HepG2 (cell line): ENCODE measurements around the gene FCAMR. TPM values are rescaled to one million over a fixed set of nuclear protein-coding genes. Genes with fewer than 3 reads are reported as not detected.

Experiments used
- AGO1 ChIP-seq: fragments of 200-400 bp; formaldehyde crosslinking; IDR thresholded peaks from 2 replicates; pipeline ENCODE4 v1.6.1; 2017; ENCODE audit warnings: mild to moderate bottlenecking, low read depth, low read length, moderate library complexity; ENCODE audit not compliant: poor library complexity, severe bottlenecking
- ATAD3A ChIP-seq: sonication (generic); formaldehyde crosslinking; IDR thresholded peaks from 2 replicates; pipeline ENCODE4 v1.4.0; 2020; ENCODE audit warnings: missing genetic modification reagents
- DDIT3 ChIP-seq: sonication (generic); formaldehyde crosslinking; IDR thresholded peaks from 2 replicates; pipeline ENCODE4 v1.4.0; 2020; ENCODE audit warnings: mild to moderate bottlenecking, missing genetic modification reagents
- DRAP1 ChIP-seq: IDR thresholded peaks from 2 replicates; pipeline ENCODE4 v1.6.1; 2016; ENCODE audit warnings: missing genetic modification reagents, missing compliant biosample characterization
- FOXA1 ChIP-seq, 2 experiments: fragments of 450-650 bp in 1 of 2; sonication (generic) in 1 of 2; formaldehyde crosslinking in 1 of 2; IDR thresholded peaks; 2 replicates each; pipeline versions ENCODE4 v1.4.0 to v1.6.1; 2016 to 2020; ENCODE audit warnings: missing genetic modification reagents in 1 of 2
- KDM2A ChIP-seq: sonication (generic); formaldehyde crosslinking; IDR thresholded peaks from 2 replicates; pipeline ENCODE4 v1.4.0; 2020; ENCODE audit warnings: low read depth, missing genetic modification reagents, borderline replicate concordance
- MATR3 ChIP-seq: sonication (generic); formaldehyde crosslinking; IDR thresholded peaks from 2 replicates; pipeline ENCODE4 v1.4.0; 2020; ENCODE audit warnings: missing genetic modification reagents
- MIER3 ChIP-seq: IDR thresholded peaks from 2 replicates; pipeline ENCODE4 v1.6.1; 2016; ENCODE audit warnings: missing compliant biosample characterization, borderline replicate concordance
- NFYC ChIP-seq: IDR thresholded peaks from 2 replicates; pipeline ENCODE4 v1.6.1; 2016; ENCODE audit warnings: missing genetic modification reagents, missing compliant biosample characterization
- ONECUT2 ChIP-seq: sonication (generic); formaldehyde crosslinking; IDR thresholded peaks from 2 replicates; pipeline ENCODE4 v1.4.0; 2020; ENCODE audit warnings: missing genetic modification reagents
- PPARG ChIP-seq: conservative IDR thresholded peaks from 2 replicates; pipeline ENCODE4 v1.6.1; 2016; ENCODE audit warnings: missing biosample characterization, missing genetic modification reagents
- SATB2 ChIP-seq: sonication (generic); formaldehyde crosslinking; IDR thresholded peaks from 2 replicates; pipeline ENCODE4 v1.5.0; 2020; ENCODE audit warnings: missing genetic modification reagents
- SIN3A ChIP-seq: IDR thresholded peaks from 2 replicates; pipeline ENCODE4 v1.6.1; 2011; ENCODE audit warnings: low read depth, mild to moderate bottlenecking, control low read depth, low read length, borderline replicate concordance
- SRSF1 ChIP-seq: fragments of 200-400 bp; formaldehyde crosslinking; optimal IDR thresholded peaks from 2 replicates; pipeline ENCODE3; 2017; ENCODE audit warnings: mild to moderate bottlenecking, low read depth, low read length, moderate library complexity
- ZBTB20 ChIP-seq: sonication (generic); formaldehyde crosslinking; IDR thresholded peaks from 2 replicates; pipeline ENCODE4 v1.8.1; 2023; ENCODE audit warnings: missing genetic modification reagents, low read depth, mild to moderate bottlenecking, borderline replicate concordance
- ZFP36L2 ChIP-seq: sonication (generic); formaldehyde crosslinking; IDR thresholded peaks from 2 replicates; pipeline ENCODE4 v1.4.0; 2020; ENCODE audit warnings: missing genetic modification reagents
- ZMYM4 ChIP-seq: sonication (generic); formaldehyde crosslinking; IDR thresholded peaks from 2 replicates; pipeline ENCODE4 v1.8.1; 2023; ENCODE audit warnings: mild to moderate bottlenecking, missing genetic modification reagents
- ZNF124 ChIP-seq: sonication (generic); formaldehyde crosslinking; IDR thresholded peaks from 2 replicates; pipeline ENCODE4 v1.4.0; 2020; ENCODE audit warnings: missing genetic modification reagents
- ZNF589 ChIP-seq: sonication (generic); formaldehyde crosslinking; conservative IDR thresholded peaks from 2 replicates; pipeline ENCODE4 v1.8.0; 2022; ENCODE audit warnings: mild to moderate bottlenecking, moderate library complexity, missing genetic modification reagents
- ZNF598 ChIP-seq: sonication (generic); formaldehyde crosslinking; IDR thresholded peaks from 2 replicates; pipeline ENCODE4 v1.5.1; 2020; ENCODE audit warnings: mild to moderate bottlenecking, missing genetic modification reagents, borderline replicate concordance
- polyA plus RNA-seq, 8 experiments: library from polyadenylated mRNA; depleted of rRNA in 3 of 8; stranded (reverse) in 7 of 8; unstranded in 1 of 8; fragments of >200 nt; fragmentation: Illumina TruSeq in 4 of 8; extraction: Trizol in 4 of 8; gene quantifications; 2 replicates each; pipeline versions ENCODE4 v1.2.1 to v1.2.3, GENCODE V29; 2011 to 2016; ENCODE audit warnings: low read depth in 4 of 8, missing spikeins in 1 of 8, mixed read lengths in 1 of 8; ENCODE audit not compliant: insufficient read depth in 1 of 8
- total RNA-seq, 5 experiments: library from RNA; depleted of rRNA; stranded (reverse); fragments of >200 nt; fragmentation: Illumina TruSeq; extraction: Trizol; gene quantifications; 2 replicates each; pipeline ENCODE4 v1.2.3, GENCODE V29; 2016; ENCODE audit warnings: low read depth in 1 of 5
- TF ChIP-seq, protein P1 (sequence below): sonication (generic); formaldehyde crosslinking; IDR thresholded peaks from 2 replicates; pipeline ENCODE4 v1.5.1; 2020; ENCODE audit warnings: mild to moderate bottlenecking, missing genetic modification reagents, moderate library complexity
- TF ChIP-seq, protein P2 (sequence below): sonication (generic); formaldehyde crosslinking; IDR thresholded peaks from 2 replicates; pipeline ENCODE4 v1.5.1; 2020; ENCODE audit warnings: mild to moderate bottlenecking, missing genetic modification reagents, borderline replicate concordance
- TF ChIP-seq, protein P3 (sequence below): sonication (generic); formaldehyde crosslinking; IDR thresholded peaks from 2 replicates; pipeline ENCODE4 v1.4.0; 2020; ENCODE audit warnings: missing genetic modification reagents

FCAMR gene
- total and polyA plus RNA-seq, 2 of the 13 experiments (the other 11 are each of a cell fraction or from before 2014, with no cell fraction given) = not detected

GRCh38 chr1:207009182-207009850 is 39.1 kb upstream of the FCAMR start (continued):
- TF ChIP-seq, protein P1, sequence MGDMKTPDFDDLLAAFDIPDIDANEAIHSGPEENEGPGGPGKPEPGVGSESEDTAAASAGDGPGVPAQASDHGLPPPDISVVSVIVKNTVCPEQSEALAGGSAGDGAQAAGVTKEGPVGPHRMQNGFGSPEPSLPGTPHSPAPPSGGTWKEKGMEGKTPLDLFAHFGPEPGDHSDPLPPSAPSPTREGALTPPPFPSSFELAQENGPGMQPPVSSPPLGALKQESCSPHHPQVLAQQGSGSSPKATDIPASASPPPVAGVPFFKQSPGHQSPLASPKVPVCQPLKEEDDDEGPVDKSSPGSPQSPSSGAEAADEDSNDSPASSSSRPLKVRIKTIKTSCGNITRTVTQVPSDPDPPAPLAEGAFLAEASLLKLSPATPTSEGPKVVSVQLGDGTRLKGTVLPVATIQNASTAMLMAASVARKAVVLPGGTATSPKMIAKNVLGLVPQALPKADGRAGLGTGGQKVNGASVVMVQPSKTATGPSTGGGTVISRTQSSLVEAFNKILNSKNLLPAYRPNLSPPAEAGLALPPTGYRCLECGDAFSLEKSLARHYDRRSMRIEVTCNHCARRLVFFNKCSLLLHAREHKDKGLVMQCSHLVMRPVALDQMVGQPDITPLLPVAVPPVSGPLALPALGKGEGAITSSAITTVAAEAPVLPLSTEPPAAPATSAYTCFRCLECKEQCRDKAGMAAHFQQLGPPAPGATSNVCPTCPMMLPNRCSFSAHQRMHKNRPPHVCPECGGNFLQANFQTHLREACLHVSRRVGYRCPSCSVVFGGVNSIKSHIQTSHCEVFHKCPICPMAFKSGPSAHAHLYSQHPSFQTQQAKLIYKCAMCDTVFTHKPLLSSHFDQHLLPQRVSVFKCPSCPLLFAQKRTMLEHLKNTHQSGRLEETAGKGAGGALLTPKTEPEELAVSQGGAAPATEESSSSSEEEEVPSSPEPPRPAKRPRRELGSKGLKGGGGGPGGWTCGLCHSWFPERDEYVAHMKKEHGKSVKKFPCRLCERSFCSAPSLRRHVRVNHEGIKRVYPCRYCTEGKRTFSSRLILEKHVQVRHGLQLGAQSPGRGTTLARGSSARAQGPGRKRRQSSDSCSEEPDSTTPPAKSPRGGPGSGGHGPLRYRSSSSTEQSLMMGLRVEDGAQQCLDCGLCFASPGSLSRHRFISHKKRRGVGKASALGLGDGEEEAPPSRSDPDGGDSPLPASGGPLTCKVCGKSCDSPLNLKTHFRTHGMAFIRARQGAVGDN (CRISPR knock-in tag) = peak; percentile 58
- TF ChIP-seq ATAD3A (no peak), SATB2 (no peak), ONECUT2 (no peak), DRAP1 (CRISPR knock-in tag) (peak; percentile 24; the same call in 1 of the 2 replicates), SRSF1 (no peak), ZBTB20 (CRISPR knock-in tag) (no peak), FOXA1 (IDR thresholded peaks at IDR 0.05) (no peak), FOXA1 (CRISPR knock-in tag; IDR thresholded peaks at IDR 0.05) (peak; percentile 58), PPARG (CRISPR knock-in tag) (peak; percentile 64), ZNF598 (no peak), ZFP36L2 (no peak), SIN3A (no peak), ZNF124 (no peak; the same call in 1 of the 2 replicates), ZMYM4 (peak; percentile 55; the same call in 1 of the 2 replicates), MATR3 (CRISPR knock-in tag) (no peak), AGO1 (no peak), NFYC (CRISPR knock-in tag) (no peak), KDM2A (CRISPR knock-in tag) (0 out of 2 replicates have a peak, but pooled peaks have one; percentile 26), DDIT3 (CRISPR knock-in tag) (no peak), ZNF589 (no peak), MIER3 (peak; percentile 44; the same call in 1 of the 2 replicates)
- TF ChIP-seq, protein P2, sequence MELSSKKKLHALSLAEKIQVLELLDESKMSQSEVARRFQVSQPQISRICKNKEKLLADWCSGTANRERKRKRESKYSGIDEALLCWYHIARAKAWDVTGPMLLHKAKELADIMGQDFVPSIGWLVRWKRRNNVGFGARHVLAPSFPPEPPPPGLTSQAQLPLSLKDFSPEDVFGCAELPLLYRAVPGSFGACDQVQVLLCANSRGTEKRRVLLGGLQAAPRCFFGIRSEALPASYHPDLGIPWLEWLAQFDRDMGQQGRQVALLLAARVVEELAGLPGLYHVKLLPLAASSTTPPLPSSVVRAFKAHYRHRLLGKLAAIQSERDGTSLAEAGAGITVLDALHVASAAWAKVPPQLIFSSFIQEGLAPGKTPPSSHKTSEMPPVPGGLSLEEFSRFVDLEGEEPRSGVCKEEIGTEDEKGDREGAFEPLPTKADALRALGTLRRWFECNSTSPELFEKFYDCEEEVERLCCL = no peak
- TF ChIP-seq, protein P3, sequence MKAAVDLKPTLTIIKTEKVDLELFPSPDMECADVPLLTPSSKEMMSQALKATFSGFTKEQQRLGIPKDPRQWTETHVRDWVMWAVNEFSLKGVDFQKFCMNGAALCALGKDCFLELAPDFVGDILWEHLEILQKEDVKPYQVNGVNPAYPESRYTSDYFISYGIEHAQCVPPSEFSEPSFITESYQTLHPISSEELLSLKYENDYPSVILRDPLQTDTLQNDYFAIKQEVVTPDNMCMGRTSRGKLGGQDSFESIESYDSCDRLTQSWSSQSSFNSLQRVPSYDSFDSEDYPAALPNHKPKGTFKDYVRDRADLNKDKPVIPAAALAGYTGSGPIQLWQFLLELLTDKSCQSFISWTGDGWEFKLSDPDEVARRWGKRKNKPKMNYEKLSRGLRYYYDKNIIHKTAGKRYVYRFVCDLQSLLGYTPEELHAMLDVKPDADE (CRISPR knock-in tag) = no peak
